Suppressor macrophage treated with lipopolysaccharide for 4 hours (primary cell): ENCODE results near the gene NXPH4.
A peak's percentile ranks its signal among the peaks of the same experiment; 100 is the strongest.

Experiments
- DNase-seq: peaks from one replicate; pipeline ENCODE4 v3.0.0-alpha.2; 2020

Gene NXPH4

GRCh38 chr12:57204454-57204853, 12.1 kb upstream of the NXPH4 start:
- DNase-seq, result no peak

DNA sequence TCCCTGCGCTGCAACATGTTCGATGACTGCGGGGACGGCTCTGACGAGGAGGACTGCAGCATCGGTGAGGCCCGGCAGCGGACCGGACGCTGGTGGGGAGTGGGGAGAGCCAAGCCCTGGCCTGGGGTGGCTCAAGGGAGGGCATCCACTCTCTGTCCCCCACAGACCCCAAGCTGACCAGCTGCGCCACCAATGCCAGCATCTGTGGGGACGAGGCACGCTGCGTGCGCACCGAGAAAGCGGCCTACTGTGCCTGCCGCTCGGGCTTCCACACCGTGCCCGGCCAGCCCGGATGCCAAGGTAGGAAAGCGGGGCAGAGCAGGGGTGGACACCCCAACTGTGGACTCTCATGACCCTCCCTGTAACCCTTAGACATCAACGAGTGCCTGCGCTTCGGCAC, 11.4 kb upstream of the NXPH4 start:
- no peak for DNase-seq

GRCh38 chr12:57205931-57206330, 10.7 kb upstream of the NXPH4 start:
- no peak for DNase-seq

GRCh38 chr12:57207731-57208630, 8.6 kb upstream of the NXPH4 start:
- DNase-seq, result no peak

DNA sequence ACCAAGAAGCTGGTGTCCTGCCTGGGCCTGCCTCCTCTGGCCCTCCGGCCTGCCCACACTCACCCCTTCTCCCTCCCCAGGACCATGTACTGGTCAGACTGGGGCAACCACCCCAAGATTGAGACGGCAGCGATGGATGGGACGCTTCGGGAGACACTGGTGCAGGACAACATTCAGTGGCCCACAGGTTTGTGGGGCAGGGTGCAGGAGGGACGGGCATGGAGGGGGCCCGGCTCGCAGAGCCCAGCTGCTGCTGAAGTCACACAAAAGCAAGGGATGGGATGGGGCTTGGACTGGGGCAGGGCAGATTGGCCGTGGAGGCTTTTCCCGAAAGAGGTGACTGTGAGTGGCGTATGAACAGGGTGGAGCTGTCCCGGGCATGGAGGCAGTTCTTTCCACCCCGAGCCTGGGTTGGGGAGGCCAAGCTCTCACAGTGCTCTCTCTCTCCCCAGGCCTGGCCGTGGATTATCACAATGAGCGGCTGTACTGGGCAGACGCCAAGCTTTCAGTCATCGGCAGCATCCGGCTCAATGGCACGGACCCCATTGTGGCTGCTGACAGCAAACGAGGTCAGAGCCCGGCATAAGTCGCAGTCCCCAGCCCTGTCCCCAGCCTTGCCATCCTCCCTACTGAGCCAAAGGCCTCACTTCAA, 7.8 kb upstream of the NXPH4 start:
- no peak for DNase-seq

GRCh38 chr12:57209916-57210315, 6.7 kb upstream of the NXPH4 start:
- no peak for DNase-seq

GRCh38 chr12:57210461-57210860, 6.1 kb upstream of the NXPH4 start:
- no peak for DNase-seq

DNA sequence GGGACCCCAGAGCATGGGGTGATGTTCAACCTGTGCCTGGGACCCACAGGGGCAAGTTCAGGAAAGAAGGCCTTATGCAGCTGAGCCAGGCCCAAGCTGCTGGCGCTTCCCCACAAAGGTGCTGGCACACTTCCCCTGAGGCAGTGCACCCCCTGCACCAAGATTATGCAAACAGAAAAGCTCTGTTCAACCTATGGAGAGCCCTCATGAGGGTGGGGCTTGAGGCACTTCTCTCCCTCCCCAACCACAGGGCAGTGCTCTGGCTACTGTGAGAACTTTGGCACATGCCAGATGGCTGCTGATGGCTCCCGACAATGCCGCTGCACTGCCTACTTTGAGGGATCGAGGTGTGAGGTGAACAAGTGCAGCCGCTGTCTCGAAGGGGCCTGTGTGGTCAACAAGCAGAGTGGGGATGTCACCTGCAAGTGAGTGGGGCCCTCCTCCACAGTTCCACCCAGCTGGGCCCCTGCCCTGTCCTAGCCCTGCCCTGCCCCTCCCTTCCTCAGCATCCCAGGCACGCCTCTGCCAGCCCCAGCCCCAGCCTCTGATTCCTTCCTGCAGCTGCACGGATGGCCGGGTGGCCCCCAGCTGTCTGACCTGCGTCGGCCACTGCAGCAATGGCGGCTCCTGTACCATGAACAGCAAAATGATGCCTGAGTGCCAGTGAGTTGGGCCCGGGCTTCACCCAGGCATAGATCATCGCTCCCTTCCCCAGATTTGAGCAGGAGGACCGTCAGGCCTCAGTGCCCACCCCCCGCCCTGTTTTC, 5.5 kb upstream of the NXPH4 start:
- DNase-seq, result no peak

GRCh38 chr12:57211791-57212700, 4.5 kb upstream of the NXPH4 start:
- DNase-seq, result no peak

DNA sequence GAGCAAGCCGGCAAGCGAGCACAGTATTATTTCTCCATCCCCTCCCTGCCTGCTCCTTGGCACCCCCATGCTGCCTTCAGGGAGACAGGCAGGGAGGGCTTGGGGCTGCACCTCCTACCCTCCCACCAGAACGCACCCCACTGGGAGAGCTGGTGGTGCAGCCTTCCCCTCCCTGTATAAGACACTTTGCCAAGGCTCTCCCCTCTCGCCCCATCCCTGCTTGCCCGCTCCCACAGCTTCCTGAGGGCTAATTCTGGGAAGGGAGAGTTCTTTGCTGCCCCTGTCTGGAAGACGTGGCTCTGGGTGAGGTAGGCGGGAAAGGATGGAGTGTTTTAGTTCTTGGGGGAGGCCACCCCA, 3.9 kb upstream of the NXPH4 start:
- DNase-seq, result no peak

- peak; percentile 91 for DNase-seq
Measured at GRCh38 chr12:57213058-57213715, 3.4 kb upstream of the NXPH4 start.

GRCh38 chr12:57213763-57214397, 2.7 kb upstream of the NXPH4 start:
- no peak for DNase-seq

GRCh38 chr12:57214398-57214781, 2.2 kb upstream of the NXPH4 start:
- DNase-seq, result peak; percentile 67

DNA sequence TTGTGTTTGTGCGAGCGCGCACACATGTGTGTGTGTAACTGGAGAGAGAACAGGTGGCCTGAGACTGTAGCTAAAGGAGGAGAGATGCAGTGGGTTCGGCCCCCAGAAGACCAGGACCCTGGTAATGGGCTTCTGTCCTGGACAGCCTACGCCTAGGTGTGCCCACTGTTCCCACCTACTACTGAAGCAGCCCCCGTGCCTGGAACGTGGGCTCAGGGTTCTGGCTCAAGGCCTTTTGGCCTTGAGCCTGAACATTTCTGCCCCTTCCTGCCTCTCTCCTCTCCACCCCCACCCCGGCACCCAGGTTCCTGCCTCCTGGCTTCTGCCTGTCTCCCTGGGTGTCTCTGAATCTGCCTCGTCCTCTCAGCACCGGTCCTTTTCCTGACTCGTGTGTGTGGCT, 1.5 kb upstream of the NXPH4 start:
- no peak for DNase-seq

GRCh38 chr12:57215668-57216013, 953 bp upstream of the NXPH4 start:
- no peak for DNase-seq

GRCh38 chr12:57216921-57217879, 606 bp downstream of the NXPH4 start:
- DNase-seq, result no peak

- DNase-seq, result no peak
Measured at GRCh38 chr12:57218030-57218853, 1.6 kb downstream of the NXPH4 start.

DNA sequence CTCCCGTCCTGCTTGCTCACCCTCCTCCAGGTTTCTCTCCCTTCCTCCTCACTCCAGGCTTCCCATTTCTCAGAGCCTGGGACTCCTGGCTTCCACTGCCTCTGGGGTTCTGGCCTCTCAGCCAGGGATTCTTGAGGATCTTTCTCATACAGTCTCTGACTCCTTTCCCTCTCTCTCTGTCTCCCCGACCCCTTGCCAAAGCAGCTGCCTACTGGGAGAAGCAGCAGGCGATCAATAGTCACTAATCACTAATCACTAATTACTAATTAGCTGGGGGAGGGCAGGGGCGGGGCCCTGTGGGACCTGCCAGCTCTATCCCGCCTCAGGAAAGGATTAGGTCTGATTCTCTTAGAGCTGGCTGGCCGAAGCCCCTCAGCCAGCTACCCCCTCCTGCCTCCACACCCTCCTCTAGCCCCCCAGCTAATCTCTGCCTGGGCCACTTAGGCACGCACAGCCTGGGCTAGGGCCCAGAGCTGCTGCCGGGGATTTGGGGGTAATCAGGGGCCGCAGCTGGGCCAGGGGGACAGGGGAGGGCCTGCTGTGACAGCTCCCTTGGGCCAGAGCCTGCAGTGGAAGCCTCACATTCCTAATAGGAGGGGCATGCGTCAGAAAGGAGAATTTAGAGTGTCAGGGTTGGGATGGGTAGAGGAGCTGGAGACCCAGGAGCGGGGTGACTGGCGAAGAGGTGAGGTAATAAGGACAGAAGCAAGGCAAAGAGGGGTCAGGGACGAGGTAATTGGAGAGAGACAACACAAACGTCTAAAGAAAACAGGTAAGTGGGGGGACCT, 2.8 kb downstream of the NXPH4 start:
- no peak for DNase-seq
